Endothelial cell of umbilical vein (primary cell): ENCODE data around the gene DIABLO. TPM values are rescaled to one million over a fixed set of nuclear protein-coding genes. Genes with fewer than 3 reads are reported as not detected.

Source experiments
- BruUV-seq: library from RNA; stranded (reverse); fragments of 400-500 nt; replicated peaks from 2 replicates; lab custom pipeline; 2021; lab: Mats Ljungman, UMichigan
- CTCF ChIA-PET: fragments of 300-600, 350-600 bp; sonication (Branson Sonifier 250); formaldehyde crosslinking; loops from one replicate; lab custom pipeline; 2021; ENCODE audit warnings: antibody characterized with exemption, inconsistent platforms; lab: Charles Lee
- POLR2A ChIA-PET: fragments of 300-600, 350-600 bp; sonication (Branson Sonifier 250); formaldehyde crosslinking; loops from one replicate; lab custom pipeline; 2021; ENCODE audit warnings: antibody characterized with exemption, inconsistent platforms; lab: Charles Lee
- DNase-seq: peaks from one replicate; pipeline ENCODE4 v3.0.0-alpha.2; 2011; ENCODE audit warnings: low read depth, low spot score
- FAIRE-seq: peaks from 2 replicates; lab custom pipeline; 2011; peaks lifted over from hg19 to GRCh38; lab: Jason Lieb, UNC
- H2AFZ ChIP-seq: 2 replicates; pipeline ENCODE4 v1.6.0; 2012; ENCODE audit warnings: low read depth, low read length, control low read depth, inconsistent platforms
- H3K27ac ChIP-seq: 2 replicates; pipeline ENCODE4 v1.5.1; 2011; ENCODE audit warnings: low read depth, mild to moderate bottlenecking, control low read depth, low read length, moderate library complexity; ENCODE audit not compliant: insufficient read depth
- H3K27me3 ChIP-seq, 2 experiments: 2 replicates each; pipeline versions ENCODE4 v1.6.0 to v1.6.1; 2011; ENCODE audit warnings: low read length in 2 of 2, mixed read lengths in 1 of 2; ENCODE audit not compliant: control insufficient read depth in 2 of 2, insufficient read depth in 2 of 2
- H3K36me3 ChIP-seq, 2 experiments: 2 replicates in 1 of 2; 3 replicates in 1 of 2; pipeline ENCODE4 v1.5.1; 2011; ENCODE audit warnings: low read length in 2 of 2, mild to moderate bottlenecking in 1 of 2, moderate library complexity in 1 of 2; ENCODE audit not compliant: control insufficient read depth in 2 of 2, insufficient read depth in 2 of 2; ENCODE audit errors: extremely low read depth in 1 of 2
- H3K4me1 ChIP-seq: 3 replicates; pipeline ENCODE4 v1.5.1; 2011; ENCODE audit warnings: mild to moderate bottlenecking, low read length; ENCODE audit not compliant: control insufficient read depth, insufficient read depth; ENCODE audit errors: extremely low read depth
- H3K4me2 ChIP-seq: 2 replicates; pipeline ENCODE4 v1.6.1; 2011; ENCODE audit warnings: low read length, control low read depth, mixed read lengths; ENCODE audit not compliant: insufficient read depth
- H3K4me3 ChIP-seq, 3 experiments: fragments of 200-600 bp in 1 of 3; sonication (generic), shearing (Covaris generic) in 1 of 3; replicated peaks in 1 of 3; 2 replicates each; pipeline ENCODE4 v1.5.1; 2011 to 2016; ENCODE audit warnings: control low read depth in 3 of 3, low read length in 3 of 3, mild to moderate bottlenecking in 2 of 3, inconsistent platforms in 1 of 3, low read depth in 1 of 3, moderate library complexity in 1 of 3; ENCODE audit not compliant: insufficient read depth in 1 of 3
- H3K79me2 ChIP-seq: 2 replicates; pipeline ENCODE4 v1.6.0; 2012; ENCODE audit warnings: low read length, inconsistent platforms; ENCODE audit not compliant: control insufficient read depth, insufficient read depth
- H3K9ac ChIP-seq: replicated peaks from 2 replicates; pipeline ENCODE3; 2011; ENCODE audit warnings: low read length, control low read depth; ENCODE audit not compliant: insufficient read depth; ENCODE audit errors: extremely low read depth
- H3K9me1 ChIP-seq: replicated peaks from 3 replicates; pipeline ENCODE4 v1.6.0; 2011; ENCODE audit warnings: mild to moderate bottlenecking, low read length; ENCODE audit not compliant: control insufficient read depth, insufficient read depth; ENCODE audit errors: extremely low read depth
- H3K9me3 ChIP-seq: replicated peaks from 2 replicates; pipeline ENCODE4 v1.5.1; 2012; ENCODE audit warnings: low read length, inconsistent platforms; ENCODE audit not compliant: control insufficient read depth, insufficient read depth
- H4K20me1 ChIP-seq: replicated peaks from 2 replicates; pipeline ENCODE3; 2011; ENCODE audit warnings: mild to moderate bottlenecking, low read length; ENCODE audit not compliant: control insufficient read depth, insufficient read depth; ENCODE audit errors: extremely low read depth
- CTCF ChIP-seq, 2 donors: IDR thresholded peaks; 1 replicate in 1 of 2; 2 replicates in 1 of 2; pipeline ENCODE4 v1.5.1; 2011; ENCODE audit warnings: low read length in 2 of 2, mild to moderate bottlenecking in 2 of 2, moderate library complexity in 2 of 2, control low read depth in 1 of 2, inconsistent platforms in 1 of 2, low read depth in 1 of 2; ENCODE audit not compliant: insufficient read depth in 1 of 2; ENCODE audit errors: extremely low read depth in 1 of 2
- EZH2 ChIP-seq: IDR thresholded peaks from 2 replicates; pipeline ENCODE4 v1.6.1; 2012; ENCODE audit warnings: borderline replicate concordance, low read depth, mild to moderate bottlenecking, moderate library complexity, low read length, inconsistent platforms; ENCODE audit not compliant: severe bottlenecking
- FOS ChIP-seq: IDR thresholded peaks from 2 replicates; pipeline ENCODE4 v1.6.1; 2011; ENCODE audit warnings: mild to moderate bottlenecking, low read length, moderate library complexity, borderline replicate concordance; ENCODE audit not compliant: insufficient read depth
- GATA2 ChIP-seq: IDR thresholded peaks from 2 replicates; pipeline ENCODE4 v1.7.0; 2011; ENCODE audit warnings: low read depth, mild to moderate bottlenecking, moderate library complexity, mixed read lengths, low read length; ENCODE audit not compliant: insufficient read length, insufficient read depth
- JUN ChIP-seq: IDR thresholded peaks from 2 replicates; pipeline ENCODE4 v1.6.1; 2011; ENCODE audit warnings: borderline replicate concordance, low read depth; ENCODE audit not compliant: insufficient read length, insufficient read depth
- MAX ChIP-seq: IDR thresholded peaks from 2 replicates; pipeline ENCODE4 v1.6.1; 2011; ENCODE audit not compliant: insufficient read depth, insufficient read length
- MYC ChIP-seq: IDR thresholded peaks from one replicate; pipeline ENCODE4 v1.6.1; 2011; ENCODE audit warnings: mild to moderate bottlenecking, low read depth, low read length
- POLR2A ChIP-seq: IDR thresholded peaks from 2 replicates; pipeline ENCODE4 v1.6.1; 2012; ENCODE audit warnings: low read depth, mild to moderate bottlenecking, control low read depth, low read length
- POLR2AphosphoS5 ChIP-seq: IDR thresholded peaks from 2 replicates; pipeline ENCODE4 v1.6.1; 2012; ENCODE audit warnings: low read depth, mild to moderate bottlenecking, control low read depth, low read length, moderate library complexity; ENCODE audit not compliant: insufficient read depth
- dilution Hi-C: fragments of 300-500 bp; cut with MboI; formaldehyde crosslinking; loops from one replicate; pipeline ENCODE4 v1.15.0; 2019; ENCODE audit warnings: low sequenced_read_pairs; ENCODE audit not compliant: extremely low pct_ligation_motif_present
- intact Hi-C: fragments of 100-400 bp; cut with micrococcal nuclease; formaldehyde crosslinking; loops from one replicate; pipeline ENCODE4 v1.10.0; 2022
- polyA plus RNA-seq, 4 experiments: library from polyadenylated mRNA; depleted of rRNA in 3 of 4; stranded (reverse) in 3 of 4; unstranded in 1 of 4; fragments of >200 nt; gene quantifications; 2 replicates each; pipeline versions ENCODE4 v1.2.1 to v1.2.3, GENCODE V29; 2011 to 2012; ENCODE audit warnings: missing spikeins in 1 of 4
- total RNA-seq: library from RNA; stranded (reverse); gene quantifications from 2 replicates; pipeline ENCODE4 v1.2.3, GENCODE V29; 2021

Gene DIABLO
- total and polyA plus RNA-seq, 2 donors (not counting 3 experiments of a cell fraction or from before 2014, with no cell fraction given), result 49.9 to 55.4 TPM

- H3K9me3 ChIP-seq, result no peaks in the 10 kb centered on the region
- dilution Hi-C loops (no loop called here), intact Hi-C loops (no loop called here)
- no peak overlapping the region for H3K4me2 ChIP-seq
- H3K9me1 ChIP-seq, result no peaks in the 10 kb centered on the region
- no peaks in the 10 kb centered on the region for H4K20me1 ChIP-seq
- peaks cover 17 to 25% of the 10 kb centered on the region in 2 experiments for H3K36me3 ChIP-seq
- POLR2A ChIA-PET, result interaction anchor here (0.6 kb wide), 2 partner anchors 8 to 323 kb away, joined by 3 read pairs; no protein-coding TSS in a partner anchor
- H3K4me1 ChIP-seq, result no peaks in the 10 kb centered on the region
- no peak overlapping the region for H3K4me3 ChIP-seq
- no peaks in the 10 kb centered on the region for H3K27me3 ChIP-seq
- H3K27ac ChIP-seq, result no peak overlapping the region
- H3K79me2 ChIP-seq, result peaks cover 5% of the 10 kb centered on the region
- no peak for DNase-seq
- no TSS peak for BruUV-seq
- H3K9ac ChIP-seq, result no peak overlapping the region
- H2AFZ ChIP-seq, result no peak overlapping the region
- CTCF ChIA-PET, result interaction anchor here (0.6 to 0.9 kb wide), 2 partner anchors 13 to 246 kb away, joined by 3 read pairs; no protein-coding TSS in a partner anchor
- TF ChIP-seq POLR2A (no peak), MAX (no peak), EZH2 (no peak), JUN (no peak), MYC (no peak), CTCF (IDR thresholded peaks at IDR 0.05; ENCODE audit: extremely low read depth in 1 of 2, insufficient read depth in 1 of 2, low read depth in 1 of 2, low read length in 2 of 2) (no peak), GATA2 (no peak), FOS (no peak), POLR2AphosphoS5 (no peak)
- FAIRE-seq, result no peak
Measured at GRCh38 chr12:122215771-122216170, 10.1 kb downstream of the DIABLO start.
